ENCODE results near the gene C20orf96.

- no peak for TF ChIP-seq GATA3 (IDR thresholded peaks at IDR 0.05; ENCODE audit: low read depth, low read length)
- no peak for TF ChIP-seq GATA2 (IDR thresholded peaks at IDR 0.05; ENCODE audit: low read depth, low read length)
These were observed 862 bp downstream of the C20orf96 start for GRCh38 chr20:289693-290083.

All from SH-SY5Y (cell line).